HG03432 (cell line): ENCODE data around the gene SCT.

Source experiments
- ATAC-seq: cut with Tn5 transposase; IDR thresholded peaks from one replicate; pipeline ENCODE4 v1.9.1; 2021; ENCODE audit warnings: mild to moderate bottlenecking, moderate library complexity; ENCODE audit not compliant: unreplicated experiment

SCT gene

GRCh38 chr11:589798-590197 lies 37.2 kb downstream of the SCT start:
- ATAC-seq: no peak

- no peak for ATAC-seq
Measured at GRCh38 chr11:587978-588380, 39.0 kb downstream of the SCT start.

- ATAC-seq: no peak
Measured at GRCh38 chr11:587546-587945, 39.4 kb downstream of the SCT start.

GRCh38 chr11:586376-587316 lies 40.3 kb downstream of the SCT start:
- no peak for ATAC-seq

GRCh38 chr11:584287-584686 lies 42.7 kb downstream of the SCT start:
- ATAC-seq: no peak

GRCh38 chr11:581752-582151 lies 45.2 kb downstream of the SCT start:
- no peak for ATAC-seq

- no peak for ATAC-seq
Measured at GRCh38 chr11:581342-581741, 45.6 kb downstream of the SCT start.

GRCh38 chr11:579830-580601 lies 47.0 kb downstream of the SCT start:
- ATAC-seq: no peak

GRCh38 chr11:578276-579035 lies 48.5 kb downstream of the SCT start:
- no peak for ATAC-seq

- no peak for ATAC-seq
Measured at GRCh38 chr11:577611-577894, 49.4 kb downstream of the SCT start.

GRCh38 chr11:576811-577610 lies 50.0 kb downstream of the SCT start:
- ATAC-seq: no peak
